Left lobe of liver (tissue), 2 donors: ENCODE results near the gene CA5B. TPM values are rescaled to one million over a fixed set of nuclear protein-coding genes. Genes with fewer than 3 reads are reported as not detected.
"Not testable (repeated sequence)": the region's sequence is repeated elsewhere in the genome, so short reads cannot be mapped to it uniquely, and the experiment has no call there.

Experiments
- ATAC-seq: fragments of 200-7000 bp; cut with Tn5 transposase; one replicate; pipeline ENCODE4 v1.9.1; 2020; ENCODE audit warnings: mild to moderate bottlenecking, moderate library complexity
- DNase-seq: peaks from one replicate; pipeline ENCODE4 v3.0.0-alpha.2; 2020; ENCODE audit warnings: low spot score
- total RNA-seq: library from RNA; stranded (reverse); gene quantifications from one replicate; pipeline ENCODE4 v1.2.1, GENCODE V29; 2021
- donor health status: DM: no; HTN: no; CAD: no; lungs with moderate emphysema.
- donor health status: DM: no; HTN: yes; CAD: no.

Gene CA5B
- 1.3 TPM for total RNA-seq

DNA sequence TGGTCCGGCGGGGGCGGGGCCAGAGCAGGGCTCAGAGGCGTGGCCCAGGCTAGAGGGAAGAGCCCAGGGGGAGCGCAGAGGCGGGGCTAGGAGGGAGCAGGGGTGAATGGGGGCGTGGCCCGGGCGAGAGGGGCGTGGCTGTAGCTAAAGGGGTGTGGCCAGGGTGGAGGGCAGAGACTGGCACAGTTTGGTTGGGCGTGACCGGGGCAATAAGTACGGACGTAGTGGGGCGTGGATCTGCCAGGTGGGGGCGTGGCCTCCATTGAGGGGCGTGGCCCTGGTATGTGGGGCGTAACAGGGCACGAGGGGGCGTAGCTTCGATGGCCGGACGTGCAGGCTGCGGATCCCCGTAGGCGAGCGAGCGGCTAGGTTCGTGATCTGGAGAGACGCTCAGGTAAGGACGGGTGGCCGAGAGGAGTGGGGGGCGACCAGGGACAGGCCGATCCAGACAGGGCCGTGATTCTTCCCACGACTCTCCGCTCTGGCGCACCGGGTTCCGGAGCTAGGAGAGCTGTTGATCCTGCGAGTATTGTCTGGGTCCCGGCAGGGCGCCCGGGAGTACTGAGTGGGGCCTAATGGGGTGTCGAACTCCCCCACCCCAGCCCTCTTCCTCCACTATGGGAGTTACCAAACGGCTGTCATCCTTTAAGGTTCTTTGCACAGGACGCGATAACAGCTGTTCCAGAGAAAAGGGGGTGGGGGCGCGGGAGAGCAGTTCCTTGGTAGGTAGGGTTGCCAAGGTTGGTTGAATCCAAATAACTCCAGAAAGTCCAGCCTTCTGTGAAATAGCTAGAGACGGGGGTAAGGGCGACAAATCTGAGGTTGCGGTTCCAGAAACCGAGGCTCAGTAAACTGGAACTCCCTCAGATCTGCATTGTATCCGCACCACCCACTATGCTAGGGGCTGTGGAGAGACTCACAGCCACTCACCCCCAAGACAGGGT is at the start of gene CA5B:
Gene CA5B, plus strand, starts transcription at position 312 of the 944 bp plus-strand sequence. CDS start 11,754 bp downstream, outside the sequence.
- DNase-seq: peak; percentile 95
- peak; percentile 99 for ATAC-seq

DNA sequence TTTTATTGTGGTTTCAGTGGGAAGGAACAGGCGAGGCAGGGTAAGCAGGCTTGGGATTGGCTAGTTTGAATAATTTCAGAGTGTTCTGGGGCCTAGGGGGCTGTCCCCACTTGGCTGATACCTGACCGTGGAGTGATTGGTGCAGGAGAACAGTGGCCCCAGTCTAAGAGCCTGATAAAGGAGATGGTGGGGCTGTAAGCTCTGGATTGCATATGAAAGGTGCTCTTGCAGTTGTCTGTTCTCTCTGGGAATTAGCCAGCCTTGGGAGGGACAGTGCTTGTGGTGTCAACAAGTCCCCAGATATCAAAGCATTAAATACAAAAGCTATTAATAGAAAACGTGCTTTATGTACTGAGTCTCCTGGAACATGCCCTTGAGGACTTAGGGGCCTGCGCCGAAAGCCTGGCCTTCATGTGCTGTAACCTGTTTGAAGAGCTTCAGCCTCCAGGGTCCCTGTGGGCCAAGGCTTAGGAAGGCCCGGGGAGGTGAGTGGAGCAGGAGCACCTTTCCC is 43.1 kb upstream of the CA5B start:
- ATAC-seq (no peak), DNase-seq (no peak)

DNA sequence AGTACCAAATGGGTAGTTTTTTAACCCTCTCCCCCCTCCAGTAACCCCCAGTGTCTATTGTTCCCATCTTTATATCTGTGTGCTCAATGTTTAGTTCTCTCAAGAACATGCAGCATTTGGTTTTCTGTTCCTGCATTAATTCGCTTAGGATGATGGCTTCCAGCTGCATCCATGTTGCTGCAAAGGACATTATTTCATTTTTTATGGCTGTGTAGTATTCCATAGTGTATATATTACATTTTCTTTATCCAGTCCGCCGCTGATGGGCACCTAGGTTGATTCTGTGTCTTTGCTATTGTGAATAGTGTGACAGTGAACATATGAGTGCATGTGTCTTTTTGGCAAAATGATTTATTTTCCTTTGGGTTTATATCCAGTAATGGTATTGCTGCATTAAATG is 41.6 kb upstream of the CA5B start:
- DNase-seq (no peak), ATAC-seq (no peak)

DNA sequence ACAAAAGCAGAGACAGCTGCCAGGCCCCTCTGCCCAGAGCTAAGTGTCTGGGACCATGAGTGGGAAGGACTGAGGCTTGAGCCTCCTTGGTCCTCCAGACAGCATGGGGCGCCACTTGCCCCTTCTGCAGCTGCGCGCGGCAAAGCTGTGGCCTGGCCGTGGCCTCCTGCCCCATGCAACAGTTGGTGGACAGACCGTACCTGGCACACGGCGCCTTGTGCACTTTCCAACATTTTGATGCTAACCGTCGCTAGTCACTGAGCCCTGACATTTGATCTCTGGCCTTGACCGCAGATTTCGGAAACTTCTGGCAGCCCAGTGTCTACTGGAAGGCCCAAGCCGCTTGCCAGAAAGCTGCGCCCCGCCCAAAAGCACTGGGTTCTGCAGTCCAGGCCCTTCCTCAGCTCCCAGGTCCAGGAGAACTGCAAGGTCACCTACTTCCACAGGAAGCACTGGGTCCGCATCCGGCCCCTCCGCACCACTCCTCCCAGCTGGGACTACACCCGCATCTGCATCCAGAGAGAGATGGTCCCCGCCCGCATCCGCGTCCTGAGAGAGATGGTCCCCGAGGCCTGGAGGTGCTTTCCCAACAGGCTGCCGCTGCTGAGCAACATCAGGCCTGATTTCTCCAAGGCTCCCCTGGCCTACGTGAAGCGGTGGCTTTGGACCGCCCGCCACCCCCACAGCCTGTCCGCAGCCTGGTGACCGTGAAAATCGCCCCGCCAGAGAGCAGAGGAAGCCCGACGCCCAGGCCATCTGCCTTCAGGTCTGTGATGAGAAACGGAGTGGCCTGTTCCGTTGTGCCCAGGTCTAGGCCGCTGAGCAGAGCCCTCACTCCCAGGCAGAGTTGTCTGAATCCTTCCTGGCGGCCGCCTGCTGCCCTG is 35.3 kb upstream of the CA5B start:
- DNase-seq: no peak
- no peak for ATAC-seq

DNA sequence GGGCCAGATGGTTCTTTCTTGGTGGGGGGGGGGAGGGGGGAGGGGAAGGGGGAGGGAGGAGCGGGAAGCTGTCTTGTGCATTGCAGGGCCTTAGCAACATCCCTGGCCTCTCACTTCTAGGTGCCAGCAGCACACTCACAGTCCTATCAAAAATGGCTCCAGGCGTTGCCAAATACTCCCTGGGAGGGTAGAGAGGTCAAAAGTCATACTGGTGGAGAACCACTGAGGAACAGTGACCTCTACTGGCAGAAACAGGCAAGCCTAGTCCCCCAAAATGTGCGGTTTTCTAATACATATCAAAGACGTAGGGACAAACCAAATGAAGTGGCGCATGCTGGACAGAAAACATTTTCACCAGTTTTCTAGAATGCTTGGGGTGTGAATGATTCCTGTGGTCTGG is 34.3 kb upstream of the CA5B start:
- ATAC-seq: peak; percentile 95
- DNase-seq: not testable (repeated sequence)

DNA sequence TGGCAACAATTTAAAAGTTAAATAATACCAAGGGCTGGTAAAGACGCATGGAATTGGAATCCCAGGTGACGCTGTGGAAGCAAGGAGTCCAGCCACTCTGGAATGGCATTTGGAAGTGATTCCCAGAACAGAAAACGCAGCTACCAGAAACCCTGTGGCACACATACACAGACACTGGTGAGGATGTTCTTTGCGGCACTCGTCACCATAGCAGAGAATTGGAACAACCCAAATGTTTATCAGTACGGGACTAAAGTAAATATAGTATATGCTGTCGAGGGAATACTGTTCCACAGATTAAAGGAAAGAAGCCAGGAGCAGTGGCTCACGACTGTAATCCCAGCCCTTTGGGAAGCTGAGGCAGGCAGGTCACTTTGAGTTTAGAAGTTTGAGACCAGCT is 33.8 kb upstream of the CA5B start:
- DNase-seq, ATAC-seq: not testable (repeated sequence)

DNA sequence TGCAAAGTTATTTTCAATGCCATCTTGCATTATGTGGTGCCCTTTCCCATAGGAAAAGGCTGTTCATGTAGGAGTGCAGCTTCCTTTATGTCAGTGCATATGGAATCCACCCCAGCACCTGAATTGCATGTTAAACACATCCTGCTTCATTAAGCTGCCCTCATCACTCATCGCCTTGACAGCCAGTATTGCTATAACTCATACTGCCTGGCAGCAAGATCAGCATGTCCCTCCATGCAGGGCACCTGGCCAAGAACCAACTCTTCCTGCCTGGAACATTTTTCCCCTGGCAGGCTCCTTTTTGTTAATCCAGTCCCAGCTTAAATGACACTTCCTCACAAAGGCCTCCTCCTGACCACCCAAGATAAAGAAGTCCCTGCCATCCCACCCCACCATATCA is 23.5 kb upstream of the CA5B start:
- no peak for ATAC-seq

GRCh38 chrX:15718283-15718970 is 19.6 kb upstream of the CA5B start:
- ATAC-seq: no peak
- no peak for DNase-seq

More for the DNA sequence above, 23.5 kb upstream of the CA5B start:
- no peak for DNase-seq

DNA sequence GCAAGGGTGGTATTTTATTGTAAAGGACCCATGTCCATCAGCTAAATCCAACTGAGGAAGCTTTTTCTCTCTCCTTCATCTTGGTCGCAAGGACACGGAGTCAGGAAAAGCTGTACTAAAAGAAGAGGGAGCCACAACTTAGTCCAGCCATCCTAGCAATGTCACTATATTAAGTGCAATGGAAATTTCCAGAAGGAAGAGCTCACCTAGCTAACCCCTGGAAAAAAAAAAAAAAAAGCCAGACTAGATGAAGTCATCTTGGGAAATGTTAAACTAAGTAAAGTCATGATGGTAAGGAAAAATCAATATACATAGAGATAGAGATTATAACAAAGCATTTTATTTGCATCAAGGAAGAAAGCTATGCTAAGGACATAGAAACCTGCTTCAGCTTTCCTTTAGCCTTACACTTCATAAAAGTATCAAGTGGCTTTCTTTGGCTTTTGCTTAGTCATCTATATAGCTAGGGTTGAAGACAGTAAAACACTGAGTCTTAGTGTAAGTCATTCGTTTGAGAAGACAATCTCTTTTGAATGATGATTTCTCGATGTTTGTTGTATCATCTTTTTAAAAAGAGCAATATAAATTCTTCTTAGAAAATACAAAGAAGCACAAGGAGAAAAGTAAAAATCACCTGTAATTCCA is 18.6 kb upstream of the CA5B start:
- no peak for ATAC-seq
- no peak for DNase-seq

GRCh38 chrX:15721911-15722310 is 16.2 kb upstream of the CA5B start:
- no peak for ATAC-seq
- no peak for DNase-seq

DNA sequence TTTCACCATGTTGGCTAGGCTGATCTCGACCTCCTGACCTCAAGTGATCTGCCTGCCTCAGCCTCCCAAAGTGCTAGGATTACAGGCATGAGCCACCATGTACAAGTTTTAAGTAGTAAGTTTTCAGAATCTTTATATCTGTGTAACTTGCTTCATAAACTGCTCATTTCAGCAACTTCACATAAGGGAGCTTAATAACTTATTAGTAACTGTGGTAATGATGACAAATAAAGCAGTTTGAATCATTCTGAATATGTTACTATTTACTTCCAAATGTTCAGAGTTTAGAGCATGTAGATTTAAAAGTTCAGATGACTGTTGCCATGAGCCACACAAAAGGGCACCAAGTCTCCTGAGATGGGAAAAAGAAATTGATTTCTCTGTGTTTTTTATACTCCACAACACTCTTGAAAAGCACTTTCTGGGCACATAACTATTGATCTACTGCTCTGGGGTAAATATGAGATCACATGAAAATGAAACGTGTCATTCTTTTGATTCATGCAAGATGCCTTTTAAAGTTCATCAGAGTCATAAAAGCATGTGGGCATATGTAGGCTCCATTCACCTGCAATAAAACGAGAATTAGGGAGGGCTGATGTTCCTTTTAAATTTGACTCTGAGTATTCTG is 14.1 kb upstream of the CA5B start:
- ATAC-seq (no peak), DNase-seq (no peak)

DNA sequence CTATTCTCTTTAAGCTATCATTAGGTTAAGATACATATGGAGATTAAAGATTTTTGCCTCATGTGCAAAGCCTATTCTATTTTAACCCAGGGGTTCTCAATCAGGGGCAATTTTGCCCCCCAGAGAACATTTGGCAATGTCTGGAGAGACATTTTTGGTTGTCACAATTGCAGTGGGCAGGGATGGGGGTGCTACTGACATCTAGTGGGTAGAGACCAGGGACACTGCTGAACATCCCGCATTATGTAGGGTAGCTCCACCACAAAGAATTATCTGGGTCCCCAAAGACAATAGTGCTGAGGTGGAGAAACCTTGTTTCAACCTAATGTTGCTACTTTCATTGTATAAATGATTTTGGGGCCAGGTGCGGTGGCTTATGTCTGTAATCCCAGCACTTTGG is 13.2 kb upstream of the CA5B start:
- no peak for DNase-seq
- no peak for ATAC-seq

GRCh38 chrX:15731368-15731767 is 6.7 kb upstream of the CA5B start:
- DNase-seq, ATAC-seq: not testable (repeated sequence)

DNA sequence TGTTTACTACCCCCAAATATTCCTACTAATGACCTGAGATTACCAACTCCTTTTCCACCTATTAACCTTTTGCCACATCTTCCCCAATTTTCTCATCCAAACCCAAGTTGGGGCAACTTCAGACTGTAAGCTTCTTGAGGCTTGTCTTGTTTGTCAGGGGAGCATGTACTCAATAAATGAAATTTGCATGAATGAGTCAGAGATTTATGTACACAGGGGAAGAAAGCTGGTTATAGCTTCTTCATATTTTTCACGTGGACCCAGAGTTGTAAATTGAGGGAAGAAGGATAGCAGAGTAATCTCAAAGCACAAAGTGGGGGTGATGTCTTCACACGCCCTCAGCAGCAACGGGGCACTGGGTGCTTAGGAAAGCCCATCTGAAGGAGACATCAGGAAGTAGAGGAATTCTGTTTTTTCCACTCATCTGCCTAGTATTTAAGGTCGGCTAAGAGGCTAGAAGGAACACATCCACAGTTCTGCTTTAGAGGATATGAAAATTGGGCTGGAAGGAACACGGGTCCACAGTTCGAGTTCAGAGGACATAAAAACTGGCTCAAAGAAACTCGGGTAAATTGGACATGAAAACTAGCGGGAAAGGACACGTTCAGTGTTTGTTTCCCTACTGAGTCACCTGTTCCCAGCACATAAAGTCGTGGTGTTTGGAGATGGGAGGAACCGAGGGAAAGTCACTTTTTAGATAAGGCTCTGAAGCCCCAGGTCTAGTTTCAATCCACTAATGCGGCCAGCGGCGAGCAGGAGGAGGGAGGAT is 696 bp upstream of the CA5B start:
- no peak for DNase-seq
- peak; percentile 36 for ATAC-seq

DNA sequence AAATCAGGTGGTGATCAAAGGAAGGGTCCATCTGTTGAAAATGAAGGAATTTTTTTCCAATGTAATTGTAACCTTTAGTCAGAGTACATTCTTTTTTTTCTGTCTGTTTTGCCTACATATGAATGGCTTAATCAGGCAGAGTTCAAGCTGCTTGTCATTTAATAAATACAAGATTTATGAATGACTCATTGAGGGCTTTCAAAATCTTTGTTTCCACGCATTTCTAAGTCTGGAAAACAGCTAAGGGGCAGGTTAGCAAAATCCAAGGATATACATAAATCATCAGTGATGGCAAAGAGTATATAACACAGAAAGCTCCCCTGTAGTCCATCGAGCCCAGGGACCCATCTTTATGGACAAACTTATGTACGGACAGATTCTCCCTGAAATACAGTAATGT is 1.8 kb downstream of the CA5B start:
- no peak for ATAC-seq
- DNase-seq: no peak

DNA sequence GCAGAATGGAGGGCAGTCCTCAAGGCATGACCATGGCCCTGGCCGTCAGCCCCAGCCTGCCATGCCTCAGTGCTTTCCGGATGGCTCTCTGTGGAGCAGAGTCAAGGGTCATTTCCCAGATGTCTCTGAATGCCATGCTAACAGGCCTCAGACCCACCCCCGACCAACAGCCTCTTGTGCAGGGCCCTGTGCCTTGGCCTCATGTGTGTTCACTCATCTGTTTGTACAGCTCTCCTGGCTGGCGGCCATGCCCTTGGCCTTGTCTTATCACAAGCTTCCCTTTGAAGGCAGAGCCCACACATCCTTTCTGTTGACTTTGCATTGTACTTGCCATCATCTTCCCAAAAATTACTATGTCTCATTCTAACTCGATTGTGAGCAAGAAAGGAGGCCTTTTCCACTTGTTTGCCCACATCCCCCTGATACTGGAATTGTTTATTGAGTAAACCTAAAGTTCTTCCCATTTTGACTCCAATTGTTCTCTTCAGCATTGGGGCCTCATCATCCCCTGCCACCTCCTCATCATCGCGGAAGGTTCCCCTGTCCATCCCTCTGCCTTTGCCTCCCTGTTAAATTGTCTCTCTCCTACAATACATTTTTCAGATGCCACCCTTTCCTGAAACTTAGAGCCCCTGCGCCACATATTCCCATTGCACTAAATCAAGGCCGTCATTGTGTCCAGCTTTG is 6.3 kb downstream of the CA5B start:
- DNase-seq: no peak
- no peak for ATAC-seq

DNA sequence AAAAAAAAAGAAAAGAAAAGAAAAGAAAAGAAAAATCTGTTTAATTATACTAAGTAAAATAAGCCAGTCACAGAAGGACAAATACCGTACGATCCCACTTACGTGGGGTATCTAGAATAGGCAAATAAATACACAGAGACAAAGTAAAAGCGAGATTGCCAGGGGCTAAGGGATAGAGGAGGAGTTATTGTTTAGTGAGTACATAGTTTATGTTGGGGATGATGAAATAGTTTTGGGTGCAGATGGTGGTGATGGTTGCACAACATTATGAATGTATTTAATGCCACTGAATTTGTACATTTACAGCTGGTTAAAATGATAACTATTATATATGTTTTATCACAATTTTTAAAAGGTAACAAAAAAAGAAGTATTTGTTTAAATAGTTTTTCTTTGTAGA is 7.1 kb downstream of the CA5B start:
- DNase-seq: no peak
- ATAC-seq: no peak

GRCh38 chrX:15746651-15747050 is 8.6 kb downstream of the CA5B start:
- DNase-seq, ATAC-seq: not testable (repeated sequence)
